Measurements from ENCODE around the gene ABCB8.

GRCh38 chr7:151023232-151023631 is 5.0 kb upstream of the ABCB8 start:
- no peak for TF ChIP-seq CTCF (conservative IDR thresholded peaks at IDR 0.05; ENCODE audit: low read depth, low read length)
- TF ChIP-seq POLR2A (IDR thresholded peaks at IDR 0.05; ENCODE audit: low read depth, low read length) = no peak
- no peak for TF ChIP-seq FOS (IDR thresholded peaks at IDR 0.05; ENCODE audit: low read depth, low read length)
- no peak for TF ChIP-seq RAD21 (IDR thresholded peaks at IDR 0.05; ENCODE audit: low read length)
- no peak for TF ChIP-seq RCOR1 (IDR thresholded peaks at IDR 0.05; ENCODE audit: insufficient replicate concordance, low read length)
- TF ChIP-seq CEBPB (IDR thresholded peaks at IDR 0.05; ENCODE audit: low read depth, low read length) = no peak
- TF ChIP-seq MXI1 (IDR thresholded peaks at IDR 0.05; ENCODE audit: borderline replicate concordance, low read depth, low read length) = no peak
- no peak for TF ChIP-seq MAFK (IDR thresholded peaks at IDR 0.05; ENCODE audit: low read depth, low read length)
- no peak for TF ChIP-seq USF2 (IDR thresholded peaks at IDR 0.05; ENCODE audit: low read depth, low read length)
- no peak for TF ChIP-seq SMC3 (IDR thresholded peaks at IDR 0.05; ENCODE audit: low read depth, low read length)
